MM.1S (cell line): ENCODE results near the gene KCNE3.

ENCODE experiments used
- DNase-seq: peaks from one replicate; pipeline ENCODE4 v3.0.0-alpha.2; 2015
- H2AFZ ChIP-seq: fragments of 300-600 bp; sonication (generic); 2 replicates; pipeline ENCODE4 v1.6.0; 2016; ENCODE audit warnings: antibody characterized with exemption, low read length
- H3F3A ChIP-seq: fragments of 300-600 bp; sonication (generic); 2 replicates; pipeline ENCODE4 v1.6.1; 2016; ENCODE audit warnings: mild to moderate bottlenecking, antibody characterized with exemption, low read length, moderate library complexity, mixed read lengths; ENCODE audit not compliant: insufficient read depth
- H3K27ac ChIP-seq: fragments of 300-600 bp; sonication (generic); 2 replicates; pipeline ENCODE4 v1.5.1; 2016; ENCODE audit warnings: mild to moderate bottlenecking, low read length
- H3K27me3 ChIP-seq: fragments of 300-600 bp; sonication (generic); replicated peaks from 2 replicates; pipeline ENCODE4 v1.6.0; 2016; ENCODE audit warnings: low read length; ENCODE audit not compliant: insufficient read depth
- H3K36me3 ChIP-seq: fragments of 300-600 bp; sonication (generic); replicated peaks from 2 replicates; pipeline ENCODE4 v1.6.1; 2016; ENCODE audit warnings: mild to moderate bottlenecking, low read length, mixed read lengths; ENCODE audit not compliant: insufficient read depth
- H3K4me1 ChIP-seq: fragments of 300-600 bp; sonication (generic); 2 replicates; pipeline ENCODE4 v1.6.1; 2016; ENCODE audit warnings: low read length, mixed read lengths
- H3K4me2 ChIP-seq: fragments of 300-600 bp; sonication (generic); 2 replicates; pipeline ENCODE4 v1.6.0; 2016; ENCODE audit warnings: low read depth, low read length
- H3K4me3 ChIP-seq: fragments of 300-600 bp; sonication (generic); 2 replicates; pipeline ENCODE4 v1.5.1; 2016; ENCODE audit warnings: low read length, mixed read lengths
- H3K79me2 ChIP-seq: fragments of 300-600 bp; sonication (generic); 2 replicates; pipeline ENCODE4 v1.6.1; 2016; ENCODE audit warnings: mixed run types, low read length, mixed read lengths
- H3K9ac ChIP-seq: fragments of 300-600 bp; sonication (generic); 2 replicates; pipeline ENCODE4 v1.6.1; 2016; ENCODE audit warnings: low read length, mixed read lengths
- H3K9me2 ChIP-seq: fragments of 300-600 bp; sonication (generic); replicated peaks from 2 replicates; pipeline ENCODE4 v1.6.1; 2016; ENCODE audit warnings: mild to moderate bottlenecking, low read length, mixed read lengths; ENCODE audit not compliant: insufficient read depth
- H3K9me3 ChIP-seq: fragments of 300-600 bp; sonication (generic); replicated peaks from 2 replicates; pipeline ENCODE4 v1.6.1; 2016; ENCODE audit warnings: mild to moderate bottlenecking, low read length, mixed read lengths; ENCODE audit not compliant: insufficient read depth
- H4K20me1 ChIP-seq: fragments of 300-600 bp; sonication (generic); 2 replicates; pipeline ENCODE4 v1.6.1; 2016; ENCODE audit warnings: mild to moderate bottlenecking, low read length, moderate library complexity, mixed read lengths; ENCODE audit not compliant: insufficient read depth
- EZH2 ChIP-seq: fragments of 300-600 bp; sonication (generic); optimal IDR thresholded peaks from 2 replicates; pipeline ENCODE3; 2017; ENCODE audit warnings: low read depth, mild to moderate bottlenecking, antibody characterized with exemption, low read length, mixed read lengths
- EZH2phosphoT487 ChIP-seq: fragments of 300-600 bp; sonication (generic); IDR thresholded peaks from 2 replicates; pipeline ENCODE4 v1.6.1; 2018; ENCODE audit warnings: antibody characterized with exemption, low read length
- TF ChIP-seq, protein P1 (sequence below): fragments of 300-600 bp; sonication (generic); IDR thresholded peaks from 2 replicates; pipeline ENCODE4 v1.5.1; 2016; ENCODE audit warnings: antibody characterized with exemption, low read length, mixed read lengths

Gene KCNE3

DNA sequence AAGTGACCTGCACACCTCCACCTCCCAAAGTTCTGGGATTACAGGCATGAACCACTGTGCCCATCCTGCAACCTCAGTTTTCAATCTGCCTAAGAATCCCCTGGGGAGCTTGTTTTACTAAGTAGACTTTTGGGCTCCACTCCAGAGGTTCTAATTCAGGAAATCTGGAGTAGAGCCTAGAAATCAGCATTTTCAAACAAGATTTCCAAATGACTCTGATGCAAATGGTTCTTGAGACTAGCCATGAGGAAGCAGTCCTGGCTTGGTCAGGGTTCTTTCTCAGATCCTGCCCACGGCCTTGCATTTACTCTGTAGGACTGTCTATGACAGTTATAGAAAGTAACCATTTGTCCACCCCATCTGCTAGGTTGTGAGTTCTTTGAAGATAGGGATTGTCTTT is 1.6 kb upstream of the KCNE3 start:
- H4K20me1 ChIP-seq: no peaks in the 10 kb centered on the region
- H3K79me2 ChIP-seq: no peaks in the 10 kb centered on the region
- no peaks in the 10 kb centered on the region for H3K9me2 ChIP-seq
- H3K27me3 ChIP-seq: no peaks in the 10 kb centered on the region
- H3K9ac ChIP-seq: no peak overlapping the region
- TF ChIP-seq, protein P1, sequence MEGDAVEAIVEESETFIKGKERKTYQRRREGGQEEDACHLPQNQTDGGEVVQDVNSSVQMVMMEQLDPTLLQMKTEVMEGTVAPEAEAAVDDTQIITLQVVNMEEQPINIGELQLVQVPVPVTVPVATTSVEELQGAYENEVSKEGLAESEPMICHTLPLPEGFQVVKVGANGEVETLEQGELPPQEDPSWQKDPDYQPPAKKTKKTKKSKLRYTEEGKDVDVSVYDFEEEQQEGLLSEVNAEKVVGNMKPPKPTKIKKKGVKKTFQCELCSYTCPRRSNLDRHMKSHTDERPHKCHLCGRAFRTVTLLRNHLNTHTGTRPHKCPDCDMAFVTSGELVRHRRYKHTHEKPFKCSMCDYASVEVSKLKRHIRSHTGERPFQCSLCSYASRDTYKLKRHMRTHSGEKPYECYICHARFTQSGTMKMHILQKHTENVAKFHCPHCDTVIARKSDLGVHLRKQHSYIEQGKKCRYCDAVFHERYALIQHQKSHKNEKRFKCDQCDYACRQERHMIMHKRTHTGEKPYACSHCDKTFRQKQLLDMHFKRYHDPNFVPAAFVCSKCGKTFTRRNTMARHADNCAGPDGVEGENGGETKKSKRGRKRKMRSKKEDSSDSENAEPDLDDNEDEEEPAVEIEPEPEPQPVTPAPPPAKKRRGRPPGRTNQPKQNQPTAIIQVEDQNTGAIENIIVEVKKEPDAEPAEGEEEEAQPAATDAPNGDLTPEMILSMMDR: no peak
- TF ChIP-seq EZH2: no peak
- TF ChIP-seq EZH2phosphoT487: no peak
- H3K9me3 ChIP-seq: no peaks in the 10 kb centered on the region
- no peaks in the 10 kb centered on the region for H3F3A ChIP-seq
- H2AFZ ChIP-seq: no peak overlapping the region
- no peak overlapping the region for H3K4me2 ChIP-seq
- DNase-seq: no peak
- no peaks in the 10 kb centered on the region; the same call in 1 of the 2 replicates for H3K4me1 ChIP-seq
- no peaks in the 10 kb centered on the region for H3K36me3 ChIP-seq
- no peak overlapping the region for H3K4me3 ChIP-seq
- no peak overlapping the region for H3K27ac ChIP-seq

DNA sequence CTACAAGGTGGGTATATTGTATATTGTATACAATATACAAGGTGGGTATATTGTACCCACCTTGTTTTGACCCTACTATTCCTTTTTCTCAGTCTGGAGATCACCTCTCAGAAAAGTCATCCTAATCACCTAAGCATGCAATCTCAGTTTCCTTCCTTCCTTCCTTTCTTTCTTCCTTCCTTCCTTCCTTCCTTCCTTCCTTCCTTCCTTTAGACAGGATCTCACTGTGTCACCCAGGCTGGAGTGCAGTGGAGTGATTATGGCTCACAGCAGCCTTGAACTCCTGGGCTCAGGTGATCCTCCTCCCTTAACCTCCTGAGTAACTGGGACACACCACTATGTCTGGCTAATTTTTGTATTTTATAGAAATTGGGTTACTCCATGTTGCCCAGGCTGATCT is 1.2 kb upstream of the KCNE3 start:
- Histone ChIP-seq H3K9me2 (no peaks in the 10 kb centered on the region), H3K27me3 (no peaks in the 10 kb centered on the region), H3K4me1 (no peaks in the 10 kb centered on the region; the same call in 1 of the 2 replicates), H3F3A (no peaks in the 10 kb centered on the region), H3K79me2 (no peaks in the 10 kb centered on the region), H4K20me1 (no peaks in the 10 kb centered on the region), H3K36me3 (no peaks in the 10 kb centered on the region), H3K4me3 (no peak overlapping the region), H2AFZ (no peak overlapping the region), H3K9ac (no peak overlapping the region), H3K9me3 (no peaks in the 10 kb centered on the region), H3K27ac (no peak overlapping the region), H3K4me2 (no peak overlapping the region)
- TF ChIP-seq EZH2phosphoT487: no peak
- TF ChIP-seq, protein P1: no peak
- TF ChIP-seq EZH2: no peak
- no peak for DNase-seq

DNA sequence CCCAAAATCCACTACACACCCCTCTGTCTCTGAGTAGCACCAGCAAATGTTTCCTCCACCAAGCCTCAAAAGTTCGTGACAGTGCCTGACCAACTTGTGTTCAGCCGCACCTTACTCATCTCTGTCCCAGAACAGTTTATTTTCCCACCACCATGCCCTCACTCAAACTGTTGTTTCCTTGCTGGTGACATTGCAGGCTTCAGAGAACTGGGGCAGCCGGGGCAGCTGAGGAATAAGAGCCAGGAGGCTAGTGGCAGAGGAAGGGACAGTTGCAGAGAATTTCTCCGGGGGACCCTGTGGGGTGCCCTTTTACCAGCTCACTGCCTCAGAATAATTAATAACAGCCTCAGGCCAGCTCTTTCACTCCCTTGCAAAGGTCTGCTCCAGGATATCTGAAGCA is 709 bp upstream of the KCNE3 start:
- H3K9me2 ChIP-seq: no peaks in the 10 kb centered on the region
- DNase-seq: no peak
- no peaks in the 10 kb centered on the region for H3K36me3 ChIP-seq
- no peak overlapping the region for H3K4me2 ChIP-seq
- no peaks in the 10 kb centered on the region; the same call in 1 of the 2 replicates for H3K4me1 ChIP-seq
- no peaks in the 10 kb centered on the region for H3K27me3 ChIP-seq
- no peak overlapping the region for H3K27ac ChIP-seq
- no peak overlapping the region for H2AFZ ChIP-seq
- no peaks in the 10 kb centered on the region for H4K20me1 ChIP-seq
- H3K79me2 ChIP-seq: no peaks in the 10 kb centered on the region
- no peak overlapping the region for H3K9ac ChIP-seq
- H3F3A ChIP-seq: no peaks in the 10 kb centered on the region
- no peaks in the 10 kb centered on the region for H3K9me3 ChIP-seq
- TF ChIP-seq EZH2 (no peak), EZH2phosphoT487 (no peak)
- TF ChIP-seq, protein P1: no peak
- H3K4me3 ChIP-seq: no peak overlapping the region
